Retinal pigment epithelial cell (primary cell): ENCODE data around the gene PKN3.

Source experiments
- DNase-seq: peaks from one replicate; pipeline ENCODE4 v3.0.0-alpha.2; 2010; ENCODE audit warnings: low read depth
- H3K4me3 ChIP-seq: 2 replicates; pipeline ENCODE4 v1.5.1; 2011; ENCODE audit warnings: mild to moderate bottlenecking, low read length, control low read depth, moderate library complexity
- TF ChIP-seq, protein P1 (sequence below): conservative IDR thresholded peaks from 2 replicates; pipeline ENCODE4 v1.5.1; 2011; ENCODE audit warnings: low read depth, low read length, control low read depth, inconsistent platforms

Gene PKN3

GRCh38 chr9:128732576-128732975 is 30.3 kb downstream of the PKN3 start:
- TF ChIP-seq, protein P1, sequence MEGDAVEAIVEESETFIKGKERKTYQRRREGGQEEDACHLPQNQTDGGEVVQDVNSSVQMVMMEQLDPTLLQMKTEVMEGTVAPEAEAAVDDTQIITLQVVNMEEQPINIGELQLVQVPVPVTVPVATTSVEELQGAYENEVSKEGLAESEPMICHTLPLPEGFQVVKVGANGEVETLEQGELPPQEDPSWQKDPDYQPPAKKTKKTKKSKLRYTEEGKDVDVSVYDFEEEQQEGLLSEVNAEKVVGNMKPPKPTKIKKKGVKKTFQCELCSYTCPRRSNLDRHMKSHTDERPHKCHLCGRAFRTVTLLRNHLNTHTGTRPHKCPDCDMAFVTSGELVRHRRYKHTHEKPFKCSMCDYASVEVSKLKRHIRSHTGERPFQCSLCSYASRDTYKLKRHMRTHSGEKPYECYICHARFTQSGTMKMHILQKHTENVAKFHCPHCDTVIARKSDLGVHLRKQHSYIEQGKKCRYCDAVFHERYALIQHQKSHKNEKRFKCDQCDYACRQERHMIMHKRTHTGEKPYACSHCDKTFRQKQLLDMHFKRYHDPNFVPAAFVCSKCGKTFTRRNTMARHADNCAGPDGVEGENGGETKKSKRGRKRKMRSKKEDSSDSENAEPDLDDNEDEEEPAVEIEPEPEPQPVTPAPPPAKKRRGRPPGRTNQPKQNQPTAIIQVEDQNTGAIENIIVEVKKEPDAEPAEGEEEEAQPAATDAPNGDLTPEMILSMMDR, result no peak
- H3K4me3 ChIP-seq, result no peak overlapping the region
- DNase-seq, result no peak

GRCh38 chr9:128733256-128733655 is 31.0 kb downstream of the PKN3 start:
- peak overlapping the region; percentile 17 for H3K4me3 ChIP-seq
- peak; percentile 61 for DNase-seq
- TF ChIP-seq, protein P1, result peak; percentile 87

GRCh38 chr9:128735373-128735772 is 33.1 kb downstream of the PKN3 start:
- TF ChIP-seq, protein P1, result no peak
- no peak for DNase-seq

GRCh38 chr9:128742401-128742800 is 40.1 kb downstream of the PKN3 start:
- TF ChIP-seq, protein P1, result no peak
- no peak overlapping the region for H3K4me3 ChIP-seq

More at GRCh38 chr9:128735373-128735772, 33.1 kb downstream of the PKN3 start:
- no peak overlapping the region for H3K4me3 ChIP-seq

DNA sequence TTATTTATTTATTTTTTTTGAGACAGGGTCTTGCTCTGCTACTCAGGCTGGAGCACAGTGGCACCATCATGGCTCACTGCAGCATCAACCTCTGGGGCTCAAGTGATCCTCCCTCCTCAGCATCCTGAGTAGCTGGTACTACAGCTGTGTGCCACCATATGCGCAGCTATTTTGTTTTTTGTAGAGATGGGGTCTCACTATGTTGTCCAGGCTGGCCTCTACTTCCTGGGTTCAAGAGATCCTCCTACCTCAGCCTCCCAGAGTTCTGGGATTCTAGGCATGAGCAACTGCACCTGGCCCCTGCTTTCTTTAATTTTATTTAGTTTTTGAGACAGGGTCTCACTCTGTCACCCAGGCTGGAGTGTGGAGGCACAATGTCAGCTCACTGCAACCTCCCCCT is 41.1 kb downstream of the PKN3 start:
- TF ChIP-seq, protein P1, result no peak
- no peak for DNase-seq
- no peak overlapping the region for H3K4me3 ChIP-seq

More at GRCh38 chr9:128742401-128742800, 40.1 kb downstream of the PKN3 start:
- no peak for DNase-seq

DNA sequence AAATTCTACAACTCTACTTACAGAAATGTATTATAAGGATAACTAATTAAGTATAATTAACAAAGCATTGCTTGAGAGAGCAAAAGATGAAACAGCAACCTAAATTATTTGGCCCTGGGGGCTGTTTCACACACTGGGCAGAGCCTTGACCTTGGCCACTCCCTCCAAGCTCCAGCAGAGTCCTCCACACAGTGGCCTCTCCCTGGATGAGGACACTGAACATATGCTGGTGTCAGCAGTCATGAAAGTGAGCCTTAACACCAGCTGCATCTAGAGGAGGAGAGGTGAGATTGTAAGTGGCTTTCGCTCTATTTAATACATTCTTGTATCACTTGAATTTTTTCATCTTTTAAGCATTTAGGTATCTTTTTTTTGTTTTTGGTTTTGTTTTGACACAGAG is 44.9 kb downstream of the PKN3 start:
- TF ChIP-seq, protein P1, result no peak
- DNase-seq, result no peak
- no peak overlapping the region for H3K4me3 ChIP-seq

- H3K4me3 ChIP-seq, result no peak overlapping the region
- no peak for DNase-seq
- TF ChIP-seq, protein P1, result no peak
Measured at GRCh38 chr9:128750926-128751595, 48.8 kb downstream of the PKN3 start.
